ENCODE results near the gene TRPV6.

TRPV6 gene

GRCh38 chr7:142908290-142908689 lies 22.7 kb upstream of the TRPV6 start:
- DNase-seq (ENCODE audit: low read depth), result no peak

DNA sequence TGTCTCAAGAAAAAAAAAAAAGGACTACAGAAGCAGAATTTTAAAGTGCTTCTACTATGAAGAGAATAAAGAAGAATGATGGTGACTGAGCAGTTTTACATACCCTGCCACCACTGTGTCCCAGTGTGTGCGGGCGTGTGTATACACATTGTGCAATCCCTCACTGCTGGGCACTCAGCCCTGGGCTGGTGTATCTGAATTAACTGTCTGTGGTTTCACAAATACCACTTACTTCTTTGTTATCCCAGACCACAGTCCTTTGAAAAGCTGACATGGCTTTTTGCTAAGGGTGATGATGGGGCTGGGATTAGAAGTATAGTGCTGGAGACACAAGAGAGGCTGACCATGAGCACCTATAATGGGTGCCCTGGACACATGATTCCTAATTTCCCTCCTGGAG lies 21.1 kb upstream of the TRPV6 start:
- DNase-seq (ENCODE audit: low read depth), result no peak

DNA sequence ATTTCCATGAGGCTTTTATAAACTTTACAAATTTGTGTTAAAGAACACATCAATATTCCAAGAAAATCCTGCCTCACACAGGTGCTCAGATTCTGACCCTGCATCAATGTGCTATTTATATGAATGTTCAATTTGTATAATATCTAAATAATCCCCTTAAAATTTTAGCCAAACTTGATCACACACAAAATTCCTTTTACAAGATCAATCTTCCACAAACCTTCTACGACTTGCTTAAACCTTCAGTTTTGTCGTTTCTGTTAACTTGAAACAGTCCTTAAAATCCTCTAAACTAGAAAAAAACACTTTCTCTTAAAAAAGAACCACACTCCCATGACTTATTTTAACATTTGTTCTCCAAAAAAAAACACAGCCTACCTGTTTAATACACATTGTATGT lies 20.2 kb upstream of the TRPV6 start:
- DNase-seq (ENCODE audit: low read depth), result no peak

DNA sequence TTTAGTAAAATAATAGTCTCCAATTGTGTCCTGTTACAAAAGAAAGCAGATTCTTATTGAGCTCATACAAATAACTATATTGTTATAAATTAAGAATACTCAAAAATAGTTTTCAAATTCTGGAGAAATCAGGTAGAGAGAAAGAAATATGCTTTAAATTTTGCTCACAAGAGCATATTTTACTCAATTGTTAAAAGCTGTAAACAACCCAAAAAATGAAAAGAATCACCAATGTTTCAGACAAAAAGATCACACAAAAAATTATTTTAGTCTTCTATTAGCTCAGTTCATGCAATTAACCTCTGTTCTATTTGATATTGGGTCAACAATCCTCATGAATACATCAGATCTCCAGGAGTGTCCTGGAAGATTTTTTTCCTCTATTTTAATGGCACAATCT lies 18.6 kb upstream of the TRPV6 start:
- no peak for DNase-seq (ENCODE audit: low read depth)

DNA sequence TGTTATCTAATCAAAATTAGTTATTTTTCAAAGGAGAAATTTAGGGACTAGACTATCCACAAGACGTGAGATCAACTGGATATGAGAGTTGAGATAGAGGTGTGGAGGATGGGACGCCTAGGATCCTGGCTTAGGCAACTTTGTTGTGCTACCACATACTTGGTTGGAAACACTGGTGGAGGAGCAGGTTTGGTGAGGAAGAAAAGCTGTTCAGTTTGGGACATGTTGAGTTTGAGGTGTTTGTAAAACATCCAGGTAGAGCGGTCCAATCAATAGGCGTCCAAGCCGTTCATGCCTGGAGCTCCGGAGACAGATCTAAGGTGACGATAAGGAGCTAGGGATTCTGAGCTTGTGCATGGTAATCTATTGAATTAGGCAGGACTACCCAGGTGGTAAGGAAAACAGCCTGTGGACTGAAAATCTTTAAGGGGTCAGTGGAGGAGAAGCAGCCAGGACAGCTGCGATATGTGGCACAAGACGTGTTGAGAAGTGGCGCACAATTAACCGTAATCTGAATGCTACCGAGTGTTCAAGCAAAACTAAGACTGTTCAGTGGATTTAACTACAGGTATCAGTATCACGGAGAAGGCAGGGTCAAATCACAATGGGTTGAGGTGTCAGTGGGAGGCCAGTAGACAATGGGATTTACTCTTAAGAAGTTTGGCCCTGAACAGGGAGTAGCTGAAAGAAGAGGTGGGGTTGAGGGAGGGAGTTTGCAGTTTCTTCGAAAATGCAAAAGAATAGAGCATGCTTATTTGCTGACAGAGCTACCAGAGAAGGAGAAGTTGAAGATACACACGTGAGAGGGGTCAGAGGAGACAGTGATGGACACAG lies 16.1 kb upstream of the TRPV6 start:
- no peak for DNase-seq (ENCODE audit: low read depth)

- DNase-seq (ENCODE audit: low read depth), result no peak
Measured at GRCh38 chr7:142899661-142900060, 14.1 kb upstream of the TRPV6 start.

GRCh38 chr7:142898377-142899170 lies 13.0 kb upstream of the TRPV6 start:
- DNase-seq (ENCODE audit: low read depth), result no peak

GRCh38 chr7:142897691-142898090 lies 12.1 kb upstream of the TRPV6 start:
- no peak for DNase-seq (ENCODE audit: low read depth)

GRCh38 chr7:142896741-142897379 lies 11.3 kb upstream of the TRPV6 start:
- DNase-seq (ENCODE audit: low read depth), result no peak

GRCh38 chr7:142896151-142896550 lies 10.6 kb upstream of the TRPV6 start:
- no peak for DNase-seq (ENCODE audit: low read depth)

DNA sequence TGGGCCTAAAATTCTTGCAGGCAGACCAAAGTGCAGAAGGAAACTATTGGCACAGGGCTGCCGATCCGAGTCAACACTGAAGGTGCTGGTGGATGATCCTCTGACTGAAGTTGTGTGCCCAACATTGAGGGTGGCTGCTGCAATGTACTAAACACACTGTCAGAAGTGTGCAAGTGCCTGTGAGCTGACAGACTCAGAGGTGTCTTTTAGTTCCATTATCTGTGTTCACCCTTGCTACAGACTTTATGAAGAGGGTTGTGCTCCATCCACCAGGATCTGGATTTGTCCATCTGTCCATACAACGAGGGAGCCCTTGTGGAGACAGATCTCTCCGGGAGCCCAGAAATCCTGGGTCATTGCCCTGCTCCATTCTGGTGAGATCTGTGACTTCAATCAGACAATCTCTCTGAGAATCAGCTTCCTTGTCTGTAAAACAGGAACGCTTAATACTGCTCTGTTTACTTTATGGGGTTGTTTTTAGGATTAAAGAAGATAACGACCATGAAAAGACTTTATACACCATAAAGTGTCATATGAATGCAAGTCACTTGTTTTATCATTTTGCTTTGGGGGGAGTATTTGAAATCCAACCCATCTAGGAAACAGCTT lies 9.5 kb upstream of the TRPV6 start:
- no peak for DNase-seq (ENCODE audit: low read depth)

GRCh38 chr7:142894112-142894984 lies 8.8 kb upstream of the TRPV6 start:
- no peak for DNase-seq (ENCODE audit: low read depth)

DNA sequence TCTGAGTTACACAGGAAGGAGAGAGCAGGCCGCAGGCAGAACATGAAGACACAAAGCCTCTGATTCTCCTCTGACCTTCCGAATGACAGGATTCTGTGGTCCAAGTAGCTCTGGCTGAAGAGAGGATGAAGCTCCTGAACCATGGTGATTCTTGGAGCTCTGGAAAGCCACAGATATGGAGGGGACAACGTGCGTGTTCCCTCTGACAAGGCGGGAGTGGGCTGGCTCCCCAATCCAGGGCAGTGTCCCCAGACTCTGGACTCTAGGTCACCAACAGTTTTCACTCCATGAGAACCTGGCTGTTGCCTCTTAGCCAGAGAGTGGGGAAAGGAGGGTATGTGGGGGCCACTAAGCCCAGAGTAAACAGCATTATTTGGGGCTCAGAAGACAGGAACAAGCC lies 7.4 kb upstream of the TRPV6 start:
- DNase-seq (ENCODE audit: low read depth), result no peak

- DNase-seq (ENCODE audit: low read depth), result no peak
Measured at GRCh38 chr7:142891490-142892082, 6.0 kb upstream of the TRPV6 start.

DNA sequence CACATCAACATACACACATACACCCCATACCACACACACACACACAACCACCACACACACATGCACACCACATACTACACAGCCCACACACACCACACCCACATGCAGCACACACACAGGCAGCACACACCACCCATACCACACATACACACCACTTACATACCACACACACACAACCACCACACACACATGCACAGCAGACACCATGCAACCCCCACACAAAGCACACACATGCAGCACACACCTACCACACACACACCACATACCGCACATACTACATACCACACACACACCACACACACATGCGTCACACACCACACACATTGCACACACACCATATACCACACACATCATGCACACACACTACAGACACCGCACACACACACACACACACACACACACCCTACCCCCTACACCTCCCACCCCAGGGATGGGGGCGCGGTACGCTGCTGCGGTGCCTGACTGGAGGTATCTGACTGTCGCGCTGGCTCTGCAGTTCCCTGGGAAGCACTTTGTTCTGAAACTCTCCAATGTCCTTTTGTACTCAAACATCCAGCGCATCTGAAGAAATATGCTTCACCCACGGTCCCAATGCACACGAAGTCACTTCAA lies 5.4 kb upstream of the TRPV6 start:
- DNase-seq (ENCODE audit: low read depth), result no peak

GRCh38 chr7:142889816-142890215 lies 4.3 kb upstream of the TRPV6 start:
- no peak for DNase-seq (ENCODE audit: low read depth)

DNA sequence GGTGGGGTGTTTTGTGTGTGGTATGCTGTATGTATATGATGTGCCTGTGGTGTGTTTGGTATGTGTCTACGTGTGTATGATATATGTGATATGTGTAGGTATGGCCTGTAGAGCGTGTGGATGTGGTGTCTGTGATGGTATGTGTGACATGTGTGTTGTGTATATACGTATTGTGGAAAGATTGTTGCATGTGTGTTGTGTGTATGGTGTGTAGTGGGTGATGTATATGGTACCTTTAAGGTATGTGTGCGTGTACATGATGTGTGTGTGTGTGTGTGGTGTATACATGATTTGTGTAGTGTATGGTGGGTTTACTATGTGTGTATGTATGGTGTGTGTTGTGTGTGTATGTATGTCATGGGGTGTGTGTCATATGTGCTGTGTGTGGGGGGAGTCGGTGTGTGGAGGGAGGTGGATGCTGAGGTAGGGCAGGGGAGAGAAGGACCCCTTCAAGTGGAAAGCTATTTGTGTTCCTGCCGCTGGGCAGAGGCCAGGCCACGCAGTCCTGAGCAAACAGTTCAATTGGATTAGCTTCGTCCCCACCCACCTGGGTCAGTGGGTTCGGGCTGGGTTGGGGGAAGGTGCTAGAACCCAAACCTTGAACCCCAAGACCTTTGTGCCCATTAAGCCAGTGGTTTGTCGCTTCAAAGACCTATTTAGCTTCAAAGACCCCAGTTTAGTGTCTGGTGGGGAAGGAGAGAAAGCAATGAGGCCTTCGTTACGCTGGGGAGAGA lies 1.9 kb upstream of the TRPV6 start:
- DNase-seq (ENCODE audit: low read depth), result no peak

- no peak for DNase-seq (ENCODE audit: low read depth)
Measured at GRCh38 chr7:142886866-142887265, 1.3 kb upstream of the TRPV6 start.

DNA sequence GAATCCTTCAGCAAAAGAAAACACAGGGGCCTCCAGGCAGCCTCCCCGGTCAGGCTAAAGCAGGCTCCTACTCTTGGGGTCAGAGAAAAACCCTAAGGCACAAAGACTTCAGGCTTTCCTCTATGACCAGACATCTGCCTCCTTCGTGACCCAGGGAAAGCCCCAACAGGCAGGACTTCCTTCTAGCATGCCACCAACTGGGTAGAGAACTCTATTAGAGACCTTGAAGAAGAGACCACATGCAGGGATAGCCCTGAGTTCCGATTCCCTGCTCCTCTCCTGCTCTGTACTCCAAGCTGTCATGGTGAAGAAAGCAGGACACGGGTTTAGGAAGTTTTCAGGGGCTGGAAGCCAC lies 1.3 kb downstream of the TRPV6 start:
- no peak for DNase-seq (ENCODE audit: low read depth)
